Metanephros (tissue), 1 donor: ENCODE data around the gene RORB. TPM values are rescaled to one million over a fixed set of nuclear protein-coding genes. Genes with fewer than 3 reads are reported as not detected.

Experiments used
- total RNA-seq: library from RNA; depleted of rRNA; stranded (reverse); fragments of >200 nt; gene quantifications from one replicate; pipeline ENCODE4 v1.2.3, GENCODE V29; 2014

RORB gene
- total RNA-seq = 0.35 TPM

GRCh38 chr9:74496819-74497747, at the start of gene RORB:
RORB (plus strand) TSS chr9:74497335; CDS start chr9:74497977, 642 bp downstream.

